ENCODE data around the gene PHLDB2.

PHLDB2 gene

DNA sequence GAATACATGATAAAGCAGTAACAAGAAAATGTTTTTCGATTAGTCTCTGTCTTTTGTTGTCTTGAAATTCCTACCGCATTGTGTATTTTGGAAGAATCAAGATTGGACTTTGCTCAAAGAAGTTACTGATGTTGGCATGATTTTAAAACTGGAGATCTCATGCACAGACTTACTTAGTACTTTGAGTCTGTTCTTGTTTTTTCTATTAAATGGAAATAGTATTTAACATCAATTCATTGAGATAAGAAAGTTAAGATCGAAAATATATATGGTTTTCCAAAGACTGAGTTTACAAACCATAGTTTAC lies 122.3 kb downstream of the PHLDB2 start:
- TF ChIP-seq ZNF274 (IDR thresholded peaks at IDR 0.05; ENCODE audit: low read depth, low read length), result no peak
- no peak overlapping the region for H3K4me3 ChIP-seq (ENCODE audit: low read length)

DNA sequence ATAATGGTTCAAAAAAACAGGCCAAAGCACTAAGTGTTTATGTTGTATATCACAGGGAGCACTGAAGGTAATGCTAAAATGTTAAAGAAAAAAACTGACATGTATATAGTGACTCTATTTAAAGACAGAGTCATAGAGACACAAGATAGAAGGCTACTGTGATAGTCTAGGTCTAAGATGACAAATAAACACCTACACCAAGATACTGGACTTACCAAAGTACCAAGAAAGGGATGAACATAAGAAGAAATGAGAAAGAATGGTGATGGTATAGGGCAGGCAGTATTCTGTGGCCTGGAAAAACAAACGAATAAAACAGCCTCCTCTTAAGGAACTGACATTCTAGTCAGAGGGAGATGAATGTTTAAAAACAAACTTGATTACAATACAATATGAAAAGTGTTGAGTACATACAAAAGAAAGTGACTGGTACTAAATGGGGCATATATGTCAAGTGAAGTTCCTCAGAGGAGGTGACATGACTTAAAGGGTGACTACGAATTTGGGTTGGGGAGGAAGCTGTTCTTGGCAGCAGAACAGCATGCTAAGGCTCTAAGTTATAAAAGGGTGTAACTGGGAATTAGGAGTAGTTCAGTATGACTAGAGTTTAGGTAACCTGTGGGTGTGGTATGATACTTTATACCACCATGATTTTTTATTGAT lies 125.7 kb downstream of the PHLDB2 start:
- no peak overlapping the region for H3K4me3 ChIP-seq (ENCODE audit: low read length)
- TF ChIP-seq ZNF274 (IDR thresholded peaks at IDR 0.05; ENCODE audit: low read depth, low read length), result no peak

DNA sequence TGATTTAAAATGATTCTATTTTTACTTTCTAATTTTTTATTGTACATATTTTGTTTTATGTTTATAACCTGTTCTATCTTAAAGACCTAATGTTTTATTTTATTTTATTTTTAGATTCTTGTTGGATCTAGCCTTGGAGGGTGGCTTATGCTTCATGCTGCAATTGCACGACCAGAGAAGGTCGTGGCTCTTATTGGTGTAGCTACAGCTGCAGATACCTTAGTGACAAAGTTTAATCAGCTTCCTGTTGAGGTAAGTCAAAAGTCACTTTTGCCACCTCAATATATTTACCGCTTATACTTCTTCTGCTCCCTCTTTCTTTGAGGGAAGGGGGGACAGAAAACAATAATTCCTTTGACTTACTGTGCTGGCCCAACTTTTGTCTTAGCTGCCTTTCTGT lies 127.7 kb downstream of the PHLDB2 start:
- TF ChIP-seq ZNF274 (IDR thresholded peaks at IDR 0.05; ENCODE audit: low read depth, low read length), result no peak
- H3K4me3 ChIP-seq (ENCODE audit: low read length), result no peak overlapping the region

DNA sequence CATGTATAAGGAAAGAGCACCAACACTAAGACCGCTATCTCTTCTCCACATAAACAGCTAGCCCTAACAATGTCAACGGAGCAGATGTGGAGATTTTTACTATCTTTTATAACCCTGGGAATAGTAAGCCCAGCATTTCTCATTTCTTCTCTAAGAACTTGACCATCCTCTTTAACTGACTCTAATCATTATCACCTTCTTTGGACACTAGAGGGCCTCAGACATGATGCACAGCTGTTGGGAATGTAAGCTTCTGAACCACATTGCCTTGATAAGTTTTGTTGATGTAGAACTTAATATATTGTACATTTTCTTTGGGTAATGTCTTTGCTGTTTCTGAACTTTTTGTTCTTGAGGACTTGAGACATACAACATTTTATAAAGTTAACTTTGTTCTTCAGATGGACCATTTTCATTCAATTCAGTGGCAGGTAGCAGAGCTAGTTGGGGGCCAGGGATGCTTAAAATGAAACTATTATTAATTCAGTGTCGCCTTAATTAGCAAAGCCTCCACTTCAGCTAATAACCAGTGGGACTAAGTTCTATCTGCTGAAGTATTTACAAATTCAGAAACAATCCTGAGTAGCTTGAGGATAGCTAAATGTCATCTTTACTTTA lies 130.1 kb downstream of the PHLDB2 start:
- no peak overlapping the region for H3K4me3 ChIP-seq (ENCODE audit: low read length)
- no peak for TF ChIP-seq ZNF274 (IDR thresholded peaks at IDR 0.05; ENCODE audit: low read depth, low read length)

DNA sequence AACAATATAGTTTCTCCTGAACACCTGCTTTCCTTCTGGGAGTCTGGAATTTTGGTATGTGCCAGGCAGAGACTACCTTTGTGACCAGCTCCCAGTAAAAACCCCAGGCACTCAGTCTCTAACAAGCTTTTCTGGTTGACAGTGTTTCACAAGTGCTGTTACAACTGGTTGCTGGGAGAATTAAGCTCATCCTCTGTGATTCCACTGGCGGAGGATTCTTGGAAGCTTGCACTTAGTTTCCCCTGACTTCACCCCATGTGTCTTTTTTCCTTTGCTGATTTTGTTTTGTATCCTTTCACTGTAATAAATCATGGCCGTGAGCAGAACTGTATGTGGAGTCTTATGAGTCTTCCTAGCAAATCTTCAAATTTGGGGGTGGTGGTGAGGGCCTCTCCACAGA lies 134.0 kb downstream of the PHLDB2 start:
- TF ChIP-seq ZNF274 (IDR thresholded peaks at IDR 0.05; ENCODE audit: low read depth, low read length), result no peak
- no peak overlapping the region for H3K4me3 ChIP-seq (ENCODE audit: low read length)

DNA sequence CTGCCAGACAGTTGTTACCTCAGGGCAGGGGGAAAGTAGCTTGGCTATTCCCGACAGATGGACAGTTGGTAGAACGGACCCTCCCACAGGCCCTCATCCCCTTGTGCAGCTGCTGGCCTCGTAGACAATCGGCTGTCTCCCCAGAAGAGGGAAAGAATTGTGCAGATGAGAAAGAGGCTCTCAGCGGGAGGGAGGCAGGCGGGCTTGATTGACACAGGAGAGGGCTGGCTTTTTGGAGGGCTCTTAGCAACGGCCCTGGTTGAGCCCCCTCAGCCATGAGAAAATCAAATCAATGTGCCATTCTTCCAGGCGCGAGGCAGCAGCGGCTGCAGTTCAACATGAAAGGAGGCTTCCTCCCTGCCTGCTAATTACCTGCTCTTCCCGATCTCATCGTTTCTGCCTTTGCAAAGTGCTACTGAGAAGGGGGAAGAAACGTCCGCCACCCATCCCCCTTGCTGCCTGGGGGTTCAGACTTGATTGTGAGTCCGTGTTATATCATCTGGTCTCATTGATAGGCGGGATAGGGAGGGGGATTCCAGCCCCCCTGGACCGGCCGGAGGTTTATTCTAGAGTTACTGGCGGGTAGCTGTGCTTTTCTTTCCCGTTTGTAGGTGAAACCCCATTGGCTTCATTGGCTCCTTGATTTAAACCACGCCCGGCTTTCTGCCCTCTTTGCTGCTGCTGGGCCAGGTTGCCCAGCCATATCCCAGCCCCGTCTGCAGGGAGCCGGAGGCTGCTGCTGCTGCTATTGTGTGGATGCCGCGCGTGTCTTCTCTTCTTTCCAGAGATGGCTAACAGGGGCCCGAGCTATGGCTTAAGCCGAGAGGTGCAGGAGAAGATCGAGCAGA lies 139.8 kb downstream of the PHLDB2 start, which contains the start of gene TAGLN3:
Gene TAGLN3, plus strand, starts transcription at position 287 of the 848 bp plus-strand sequence. Its CDS starts 501 bp downstream, at position 788.
- no peak for TF ChIP-seq ZNF274 (IDR thresholded peaks at IDR 0.05; ENCODE audit: low read depth, low read length)
- peak within 1 kb of the TSS; percentile 27; the same call in 1 of the 2 replicates for H3K4me3 ChIP-seq (ENCODE audit: low read length)

DNA sequence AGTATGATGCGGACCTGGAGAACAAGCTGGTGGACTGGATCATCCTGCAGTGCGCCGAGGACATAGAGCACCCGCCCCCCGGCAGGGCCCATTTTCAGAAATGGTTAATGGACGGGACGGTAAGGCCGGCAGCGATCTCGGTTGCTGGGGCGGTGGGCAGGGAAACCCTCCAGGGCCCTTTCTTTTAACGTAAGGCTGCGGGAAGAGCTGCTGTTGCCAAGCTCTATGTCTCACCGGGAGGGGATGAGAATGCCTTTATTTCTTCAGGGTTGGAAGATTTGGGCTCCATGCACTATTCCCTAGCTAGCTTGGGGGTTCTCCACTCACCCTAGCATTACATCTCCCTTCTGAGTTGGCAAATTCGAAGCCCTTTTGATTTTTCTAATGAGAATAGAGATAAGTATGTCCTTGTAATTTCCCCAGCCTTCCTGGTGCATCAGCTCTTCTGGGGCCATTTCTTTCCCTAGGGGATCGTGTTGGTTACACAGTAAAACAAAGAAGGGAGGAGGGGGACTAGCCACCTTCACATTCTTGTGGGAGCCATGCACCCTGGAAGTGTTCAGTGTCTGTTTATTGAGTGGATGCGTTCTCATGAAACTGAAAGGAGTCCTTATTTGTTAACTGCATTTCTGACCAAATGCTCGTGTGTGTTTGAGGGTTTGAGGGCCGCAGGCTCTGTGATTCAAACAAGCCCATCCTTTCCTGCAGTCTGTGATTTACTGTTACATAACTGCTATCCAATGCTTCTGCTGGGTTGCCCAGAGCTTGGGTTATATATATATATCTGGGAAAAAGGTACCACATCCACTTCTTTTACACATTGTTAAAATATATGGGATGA lies 140.6 kb downstream of the PHLDB2 start:
- peak overlapping the region; percentile 27; the same call in 1 of the 2 replicates for H3K4me3 ChIP-seq (ENCODE audit: low read length)
- no peak for TF ChIP-seq ZNF274 (IDR thresholded peaks at IDR 0.05; ENCODE audit: low read depth, low read length)

DNA sequence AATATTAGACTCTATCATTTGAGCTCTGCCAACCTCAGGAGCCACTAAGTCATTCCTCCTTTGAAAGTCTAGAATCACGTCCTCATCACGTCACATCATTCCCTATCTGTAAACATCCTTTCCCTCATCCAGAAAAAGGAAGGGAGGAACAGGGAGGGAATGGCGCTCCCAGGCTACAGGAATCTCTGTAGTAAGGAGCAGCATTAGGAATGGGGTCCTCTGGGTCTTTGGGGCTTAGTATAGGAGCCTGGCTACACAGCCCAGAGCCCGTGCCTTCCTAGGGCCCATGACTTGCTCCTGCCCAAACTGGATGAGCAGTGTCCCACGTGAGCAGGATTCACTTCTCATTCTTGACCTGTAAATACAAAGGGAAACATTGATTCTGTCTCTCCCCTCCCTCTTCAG lies 141.3 kb downstream of the PHLDB2 start:
- no peak for TF ChIP-seq ZNF274 (IDR thresholded peaks at IDR 0.05; ENCODE audit: low read depth, low read length)
- H3K4me3 ChIP-seq (ENCODE audit: low read length), result no peak overlapping the region

DNA sequence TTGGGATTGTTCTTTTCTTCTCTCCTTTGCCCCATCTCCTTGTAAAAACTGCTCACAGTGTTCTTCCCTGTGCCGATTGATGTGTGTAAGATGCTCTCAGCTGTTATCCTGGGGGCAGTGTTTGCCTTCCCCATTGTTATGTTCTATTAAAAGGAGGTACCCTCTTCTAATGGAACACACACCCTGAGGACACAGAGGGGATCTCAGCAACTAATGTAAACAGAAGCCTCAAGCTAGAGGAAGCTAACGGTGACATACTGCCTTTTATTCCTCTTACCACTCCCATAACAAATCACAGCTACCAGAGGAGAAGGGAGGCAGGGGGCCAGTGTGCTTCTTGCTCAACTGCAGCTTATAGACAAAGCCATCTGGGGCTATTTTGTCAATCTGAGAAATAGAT lies 141.9 kb downstream of the PHLDB2 start:
- TF ChIP-seq ZNF274 (IDR thresholded peaks at IDR 0.05; ENCODE audit: low read depth, low read length), result no peak
- no peak overlapping the region for H3K4me3 ChIP-seq (ENCODE audit: low read length)

DNA sequence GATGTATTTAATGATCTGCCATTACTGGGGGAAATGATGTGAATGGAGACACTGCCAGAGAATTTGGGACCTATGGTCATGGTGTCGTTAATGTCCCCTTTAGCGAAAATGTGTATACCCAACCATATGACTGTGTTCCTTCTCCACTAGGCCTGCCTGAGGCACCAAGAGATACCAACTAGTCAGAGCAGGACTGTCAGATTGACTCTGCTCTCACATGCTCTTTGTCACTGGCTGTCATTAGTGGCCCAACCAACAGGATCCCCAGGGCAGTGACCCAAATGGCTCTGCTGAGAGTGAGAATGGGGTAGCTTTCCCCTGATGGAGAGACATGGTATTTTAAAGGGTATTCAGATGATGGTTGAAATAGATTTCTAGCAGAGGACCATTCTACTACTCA lies 142.5 kb downstream of the PHLDB2 start:
- TF ChIP-seq ZNF274 (IDR thresholded peaks at IDR 0.05; ENCODE audit: low read depth, low read length), result no peak
- H3K4me3 ChIP-seq (ENCODE audit: low read length), result no peak overlapping the region

DNA sequence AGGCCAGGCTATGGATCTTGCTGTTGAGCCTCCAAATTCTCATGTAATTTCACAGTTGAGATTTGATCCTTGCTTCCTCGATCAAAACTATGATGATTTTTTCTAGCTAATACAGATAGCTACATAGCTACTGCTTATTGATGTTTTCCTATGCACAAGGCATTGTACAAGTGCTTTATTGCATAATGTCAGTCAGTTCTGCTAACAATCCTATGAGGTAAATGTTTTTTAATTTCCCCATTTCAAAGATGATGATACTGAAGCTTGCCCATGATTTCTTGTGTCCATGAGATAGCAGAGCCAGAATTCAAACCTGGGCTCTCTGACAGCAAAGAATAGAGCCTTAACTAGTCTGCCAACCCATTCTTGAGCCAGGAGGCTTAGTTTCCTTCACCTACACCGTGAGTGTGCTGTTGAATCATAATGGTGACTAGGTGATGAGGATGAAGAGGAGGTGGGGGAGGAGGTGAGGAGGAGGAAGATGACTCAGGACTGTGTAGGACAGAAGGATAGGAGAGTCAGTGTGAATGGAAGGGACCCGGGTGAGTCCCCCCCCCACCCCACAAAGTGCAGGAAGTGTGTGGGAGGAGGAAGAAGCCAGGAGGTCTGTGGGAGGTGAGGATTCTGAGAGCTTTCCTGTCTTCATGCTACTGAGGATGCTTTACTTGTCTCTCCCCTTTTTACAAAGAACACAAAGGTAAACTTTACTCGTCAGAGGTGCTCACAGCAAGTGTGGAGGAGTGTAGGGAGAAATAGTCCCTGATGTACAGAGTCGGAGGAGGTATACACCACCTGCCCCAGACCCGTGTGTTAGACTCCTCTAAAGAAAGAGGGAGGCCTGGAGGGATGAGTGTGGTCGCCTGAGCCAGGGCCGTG lies 143.3 kb downstream of the PHLDB2 start:
- no peak for TF ChIP-seq ZNF274 (IDR thresholded peaks at IDR 0.05; ENCODE audit: low read depth, low read length)
- H3K4me3 ChIP-seq (ENCODE audit: low read length), result no peak overlapping the region

DNA sequence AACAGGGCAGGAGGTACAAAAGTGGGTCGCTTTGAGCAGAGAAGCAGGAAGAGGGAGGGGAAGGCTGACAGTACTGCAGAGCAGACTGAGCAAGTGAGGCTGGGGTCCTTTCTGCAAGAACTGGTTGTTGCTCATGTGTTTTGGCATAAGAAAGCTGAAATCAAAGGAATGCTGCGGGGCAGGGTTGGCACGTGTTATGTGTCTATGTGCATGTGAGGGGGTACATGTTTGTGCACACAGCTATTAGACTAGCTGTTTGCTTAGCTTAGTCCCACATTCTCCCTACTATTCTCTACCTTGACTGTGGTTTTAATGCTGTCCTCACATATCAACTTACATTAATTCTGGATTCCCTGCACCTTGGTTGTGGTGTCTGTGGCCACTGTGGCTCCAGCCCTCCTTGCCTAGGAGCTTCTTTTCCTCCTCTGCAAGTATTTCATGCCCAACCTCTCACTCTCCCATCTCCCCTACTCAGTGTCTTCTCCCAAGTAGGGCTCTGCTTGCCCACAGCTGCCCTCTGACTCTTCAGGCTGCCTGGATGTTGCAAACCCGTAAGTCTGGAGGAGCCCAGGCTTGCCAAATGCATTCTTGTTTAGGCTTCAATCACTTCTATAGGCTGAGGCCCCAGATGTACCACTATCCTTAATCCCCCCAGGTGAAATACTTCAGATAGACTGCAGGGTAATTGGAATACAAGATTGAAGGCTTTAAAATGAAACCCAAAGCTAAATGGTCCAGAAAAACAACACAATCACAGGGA lies 144.4 kb downstream of the PHLDB2 start:
- no peak for TF ChIP-seq ZNF274 (IDR thresholded peaks at IDR 0.05; ENCODE audit: low read depth, low read length)
- no peak overlapping the region for H3K4me3 ChIP-seq (ENCODE audit: low read length)

All from GM08714 (cell line).